Upper lobe of left lung (tissue), 6 donors: ENCODE measurements around the gene RYR3. TPM values are rescaled to one million over a fixed set of nuclear protein-coding genes. Genes with fewer than 3 reads are reported as not detected.
A peak's percentile ranks its signal among the peaks of the same experiment; 100 is the strongest.

ENCODE experiments used
- ATAC-seq, 2 donors: fragments of 200-7000 bp; cut with Tn5 transposase; one replicate each; pipeline ENCODE4 v1.9.1; 2022; ENCODE audit warnings: mild to moderate bottlenecking in 2 of 2, moderate library complexity in 2 of 2; ENCODE audit not compliant: low FRiP score in 2 of 2
- DNase-seq, 2 donors: peaks; one replicate each; pipeline ENCODE4 v3.0.0-alpha.2; 2019 to 2020
- H3K27ac ChIP-seq, 4 donors: fragments of 200-600 bp; sonication (generic); one replicate each; pipeline ENCODE4 v1.5.1; 2016 to 2019
- H3K27me3 ChIP-seq, 4 donors: fragments of 200-600 bp; sonication (generic); one replicate each; pipeline ENCODE4 v1.5.1; 2017 to 2019
- H3K36me3 ChIP-seq, 4 donors: fragments of 200-600 bp; sonication (generic); one replicate each; pipeline ENCODE4 v1.5.1; 2016 to 2019
- H3K4me1 ChIP-seq, 4 donors: fragments of 200-600 bp; sonication (generic); one replicate each; pipeline ENCODE4 v1.5.1; 2018 to 2019
- H3K4me3 ChIP-seq, 4 donors: fragments of 200-600 bp; sonication (generic); one replicate each; pipeline ENCODE4 v1.5.1; 2017 to 2019; ENCODE audit warnings: mild to moderate bottlenecking in 2 of 4, moderate library complexity in 1 of 4
- H3K9me3 ChIP-seq, 4 donors: fragments of 200-600 bp; sonication (generic); one replicate each; pipeline ENCODE4 v1.5.1; 2018 to 2019
- EP300 ChIP-seq, 4 donors: sonication (generic); formaldehyde crosslinking; IDR thresholded peaks; one replicate each; pipeline ENCODE4 v1.5.1; 2017; ENCODE audit warnings: antibody characterized with exemption in 4 of 4, control low read depth in 2 of 4
- POLR2A ChIP-seq, 4 donors: fragments of 450-650 bp; IDR thresholded peaks; one replicate each; pipeline ENCODE4 v1.5.1; 2016 to 2017; ENCODE audit warnings: antibody characterized with exemption in 4 of 4, mild to moderate bottlenecking in 2 of 4
- POLR2AphosphoS5 ChIP-seq, 2 donors: sonication (generic); formaldehyde crosslinking; IDR thresholded peaks; one replicate each; pipeline ENCODE4 v1.5.1; 2017; ENCODE audit warnings: antibody characterized with exemption in 2 of 2
- WGBS, 2 donors: methylation state at CpG; one replicate each; pipeline ENCODE4 v1.1.5; 2017 to 2018; 5-methylcytosine and 5-hydroxymethylcytosine counted together
- total RNA-seq, 6 donors: library from RNA; depleted of rRNA in 4 of 6; stranded (reverse); fragments of >200 nt in 4 of 6; gene quantifications; one replicate each; pipeline versions ENCODE4 v1.1.0 to v1.2.1, GENCODE V29; 2016 to 2021
- TF ChIP-seq, protein P1 (sequence below), 6 experiments: fragments of 450-650 bp in 4 of 6; fragments of 200-600 bp in 2 of 6; sonication (generic) in 2 of 6; IDR thresholded peaks; one replicate each; pipeline ENCODE4 v1.5.1; 2016 to 2019; ENCODE audit warnings: antibody characterized with exemption in 6 of 6
- donor health status: DM: no; HTN: no; CAD: no; lungs with moderate emphysema.
- donor health status: DM: no; HTN: yes; CAD: no; lungs with severe emphysema.

Gene RYR3
- total RNA-seq, 6 donors from 2014 or later: under 0.01 to 0.34 (median 0.15) TPM

DNA sequence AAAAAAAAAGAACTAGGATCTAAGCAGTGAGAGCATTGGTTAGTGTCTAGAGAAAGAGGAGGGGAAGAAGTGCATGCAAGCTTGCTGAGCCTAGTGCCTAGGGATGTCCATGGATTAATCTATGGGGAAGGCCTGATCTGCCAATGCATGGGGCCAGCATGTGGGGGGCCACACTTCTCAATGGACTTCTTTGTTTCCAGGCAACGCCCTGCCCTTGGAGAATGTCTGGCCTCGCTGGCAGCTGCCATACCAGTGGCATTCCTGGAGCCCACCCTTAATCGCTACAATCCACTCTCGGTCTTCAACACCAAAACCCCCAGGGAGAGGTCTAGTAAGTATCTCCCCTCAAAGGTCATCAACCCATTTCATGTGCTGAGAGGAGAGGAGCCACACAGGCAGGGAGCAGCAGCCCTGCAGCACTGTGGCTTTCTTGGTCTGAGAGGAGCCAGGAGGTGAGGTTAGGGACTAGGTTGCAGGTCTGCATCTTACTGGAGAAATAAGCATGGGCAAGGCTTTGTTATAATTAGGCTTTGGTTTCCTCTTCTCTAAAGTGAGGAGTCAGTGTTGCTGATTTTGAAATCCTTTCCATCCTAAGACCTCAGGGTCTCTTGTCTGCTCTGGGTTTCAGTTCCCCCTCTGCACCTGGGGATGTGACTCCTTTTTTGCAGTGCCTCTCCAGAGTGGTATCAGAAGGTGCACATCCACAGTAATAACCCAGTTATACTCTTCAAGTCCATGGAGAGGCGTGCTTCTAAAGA, 469.4 kb downstream of the RYR3 start:
- Histone ChIP-seq H3K27me3 (no peaks in the 10 kb centered on the region), H3K36me3 (no peaks in the 10 kb centered on the region), H3K27ac (no peak overlapping the region), H3K4me3 (no peak overlapping the region), H3K9me3 (no peaks in the 10 kb centered on the region), H3K4me1 (no peaks in the 10 kb centered on the region)
- TF ChIP-seq, protein P1, sequence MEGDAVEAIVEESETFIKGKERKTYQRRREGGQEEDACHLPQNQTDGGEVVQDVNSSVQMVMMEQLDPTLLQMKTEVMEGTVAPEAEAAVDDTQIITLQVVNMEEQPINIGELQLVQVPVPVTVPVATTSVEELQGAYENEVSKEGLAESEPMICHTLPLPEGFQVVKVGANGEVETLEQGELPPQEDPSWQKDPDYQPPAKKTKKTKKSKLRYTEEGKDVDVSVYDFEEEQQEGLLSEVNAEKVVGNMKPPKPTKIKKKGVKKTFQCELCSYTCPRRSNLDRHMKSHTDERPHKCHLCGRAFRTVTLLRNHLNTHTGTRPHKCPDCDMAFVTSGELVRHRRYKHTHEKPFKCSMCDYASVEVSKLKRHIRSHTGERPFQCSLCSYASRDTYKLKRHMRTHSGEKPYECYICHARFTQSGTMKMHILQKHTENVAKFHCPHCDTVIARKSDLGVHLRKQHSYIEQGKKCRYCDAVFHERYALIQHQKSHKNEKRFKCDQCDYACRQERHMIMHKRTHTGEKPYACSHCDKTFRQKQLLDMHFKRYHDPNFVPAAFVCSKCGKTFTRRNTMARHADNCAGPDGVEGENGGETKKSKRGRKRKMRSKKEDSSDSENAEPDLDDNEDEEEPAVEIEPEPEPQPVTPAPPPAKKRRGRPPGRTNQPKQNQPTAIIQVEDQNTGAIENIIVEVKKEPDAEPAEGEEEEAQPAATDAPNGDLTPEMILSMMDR (IDR thresholded peaks at IDR 0.05): no peak
- TF ChIP-seq EP300 (IDR thresholded peaks at IDR 0.05) (no peak), POLR2AphosphoS5 (IDR thresholded peaks at IDR 0.05) (no peak), POLR2A (IDR thresholded peaks at IDR 0.05) (no peak)
- WGBS, 2 donors: 92 to 94% methylated on average over 5 of the region's 5 CpGs
- ATAC-seq (no peak), DNase-seq (no peak)

DNA sequence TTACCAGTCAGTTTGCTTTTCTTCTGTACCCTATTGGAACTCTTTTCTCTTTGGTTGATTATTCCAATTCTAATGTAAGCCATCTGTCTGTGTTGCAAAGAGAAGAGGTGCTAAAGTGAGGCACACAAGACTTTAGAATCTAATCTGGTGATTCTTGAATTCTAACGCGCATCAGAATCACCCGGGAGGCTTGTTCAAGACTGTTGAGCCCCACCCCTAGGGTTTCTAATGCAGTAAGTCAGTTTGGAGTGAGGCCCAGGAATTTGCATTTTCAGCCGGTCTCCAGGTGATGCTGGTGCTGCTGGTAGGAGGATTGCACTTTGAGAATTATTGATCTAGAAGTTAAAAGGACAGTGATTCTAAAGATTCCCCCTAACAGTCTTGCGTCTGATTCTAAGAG, 472.2 kb downstream of the RYR3 start:
- no peaks in the 10 kb centered on the region for H3K9me3 ChIP-seq
- H3K36me3 ChIP-seq: no peaks in the 10 kb centered on the region
- 79 to 83% methylated on average over 5 of the region's 5 CpGs for WGBS, 2 donors
- no peak overlapping the region for H3K27ac ChIP-seq
- no peaks in the 10 kb centered on the region for H3K4me1 ChIP-seq
- ATAC-seq: no peak
- DNase-seq: no peak
- TF ChIP-seq, protein P1 (IDR thresholded peaks at IDR 0.05): no peak
- TF ChIP-seq POLR2AphosphoS5 (IDR thresholded peaks at IDR 0.05) (no peak), EP300 (IDR thresholded peaks at IDR 0.05) (no peak), POLR2A (IDR thresholded peaks at IDR 0.05) (no peak)
- no peak overlapping the region for H3K4me3 ChIP-seq
- H3K27me3 ChIP-seq: no peaks in the 10 kb centered on the region

DNA sequence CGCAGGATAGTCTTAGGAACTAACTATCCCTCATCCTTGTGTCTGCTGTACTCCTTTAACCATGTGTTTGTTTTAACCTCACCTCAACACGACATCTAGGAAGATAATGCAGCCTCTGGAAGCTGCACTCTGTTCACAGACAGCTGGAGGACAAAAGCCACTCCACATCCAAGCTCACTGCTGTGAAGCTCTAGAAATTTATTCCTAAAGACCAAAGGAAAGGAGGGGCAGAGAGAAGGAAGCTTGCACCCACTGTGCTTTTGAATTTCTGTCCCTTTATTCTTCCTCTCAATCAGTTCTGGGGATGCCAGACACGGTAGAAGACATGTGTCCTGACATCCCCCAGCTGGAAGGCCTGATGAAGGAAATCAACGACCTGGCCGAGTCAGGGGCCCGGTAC, 474.6 kb downstream of the RYR3 start:
- no peak for ATAC-seq
- DNase-seq: no peak
- no peaks in the 10 kb centered on the region for H3K27me3 ChIP-seq
- no peaks in the 10 kb centered on the region for H3K4me1 ChIP-seq
- H3K4me3 ChIP-seq: no peak overlapping the region
- 60 to 74% methylated on average over 5 to 6 of the region's 6 CpGs for WGBS, 2 donors
- no peak overlapping the region for H3K27ac ChIP-seq
- no peak for TF ChIP-seq POLR2A (IDR thresholded peaks at IDR 0.05)
- TF ChIP-seq, protein P1 (IDR thresholded peaks at IDR 0.05): no peak
- no peak for TF ChIP-seq EP300 (IDR thresholded peaks at IDR 0.05)
- no peak for TF ChIP-seq POLR2AphosphoS5 (IDR thresholded peaks at IDR 0.05)
- H3K9me3 ChIP-seq: no peaks in the 10 kb centered on the region
- H3K36me3 ChIP-seq: no peaks in the 10 kb centered on the region

DNA sequence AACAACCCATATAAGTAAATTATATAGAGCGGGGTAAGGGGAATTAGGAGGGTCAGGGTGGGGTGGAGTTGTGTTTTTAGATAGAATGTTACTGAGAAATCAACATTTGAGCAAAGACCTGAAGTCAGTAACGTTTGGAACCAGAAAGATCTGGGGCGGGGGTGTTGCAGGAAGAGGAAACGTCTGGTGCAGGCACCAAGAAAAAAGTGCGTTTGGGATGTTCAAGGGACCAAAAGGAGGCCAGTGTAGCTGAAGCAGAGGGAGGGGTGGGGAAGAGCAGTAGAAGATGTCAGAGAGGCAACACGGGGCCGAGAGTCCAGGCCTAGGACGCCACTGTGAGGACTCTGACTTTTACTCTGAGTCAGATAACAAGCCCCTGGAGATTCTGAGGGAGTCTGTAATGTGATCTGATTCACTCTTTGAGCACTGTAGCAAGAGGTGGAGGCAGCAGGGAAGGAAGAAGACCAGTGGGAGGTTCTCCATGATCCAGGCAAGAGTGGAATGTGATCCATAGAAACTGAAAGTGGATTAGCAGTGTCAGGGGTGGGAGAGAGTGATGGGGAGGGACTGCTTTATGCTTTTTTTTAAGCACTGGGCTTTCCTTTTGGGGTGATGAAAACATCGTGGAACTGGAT, 478.3 kb downstream of the RYR3 start:
- ATAC-seq (peak in 1 of 2 donors; percentile 84), DNase-seq (no peak)
- H3K9me3 ChIP-seq: no peaks in the 10 kb centered on the region

More for the DNA sequence above, 478.3 kb downstream of the RYR3 start:
- Histone ChIP-seq H3K4me3 (no peak overlapping the region), H3K36me3 (no peaks in the 10 kb centered on the region), H3K4me1 (no peaks in the 10 kb centered on the region), H3K27me3 (no peaks in the 10 kb centered on the region), H3K27ac (no peak overlapping the region)
- TF ChIP-seq POLR2AphosphoS5 (IDR thresholded peaks at IDR 0.05) (no peak), POLR2A (IDR thresholded peaks at IDR 0.05) (no peak), EP300 (IDR thresholded peaks at IDR 0.05) (no peak)
- TF ChIP-seq, protein P1 (IDR thresholded peaks at IDR 0.05): no peak
- WGBS, 2 donors: 29 to 33% methylated on average over 9 of the region's 9 CpGs
